HG03442 (cell line): ENCODE results near the gene SH3RF3.
A peak's percentile ranks its signal among the peaks of the same experiment; 100 is the strongest.

ENCODE experiments used
- ATAC-seq: cut with Tn5 transposase; IDR thresholded peaks from one replicate; pipeline ENCODE4 v1.9.1; 2021; ENCODE audit warnings: mild to moderate bottlenecking, moderate library complexity; ENCODE audit not compliant: unreplicated experiment

SH3RF3 gene

GRCh38 chr2:109510136-109511028 is 381.4 kb downstream of the SH3RF3 start:
- no peak for ATAC-seq

- ATAC-seq: no peak
These were observed 382.2 kb downstream of the SH3RF3 start for GRCh38 chr2:109511168-109511567.

- ATAC-seq: no peak
These were observed 383.1 kb downstream of the SH3RF3 start for GRCh38 chr2:109512076-109512475.

- no peak for ATAC-seq
These were observed 384.2 kb downstream of the SH3RF3 start for GRCh38 chr2:109513230-109513629.

- peak; percentile 71 for ATAC-seq
These were observed 385.0 kb downstream of the SH3RF3 start for GRCh38 chr2:109513749-109514588.

DNA sequence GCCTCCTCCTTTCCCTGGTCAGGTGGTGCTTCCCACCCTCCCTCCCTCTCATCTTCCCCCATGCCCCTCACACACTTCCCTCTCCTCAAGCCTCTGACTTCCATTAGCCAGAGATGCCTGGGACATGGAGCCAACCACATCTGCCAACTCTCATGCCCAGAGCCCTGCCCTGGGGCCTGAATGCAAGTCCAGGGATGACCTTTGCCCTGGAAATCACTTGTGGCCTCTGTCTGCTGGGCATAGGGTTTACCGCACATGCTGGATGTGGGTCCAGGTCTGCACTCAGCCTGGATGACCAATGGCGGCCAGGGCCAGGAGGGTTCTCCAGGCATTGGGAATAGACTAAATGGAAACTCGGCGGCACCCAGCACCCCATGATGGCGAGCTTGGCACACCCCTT is 385.9 kb downstream of the SH3RF3 start:
- no peak for ATAC-seq

DNA sequence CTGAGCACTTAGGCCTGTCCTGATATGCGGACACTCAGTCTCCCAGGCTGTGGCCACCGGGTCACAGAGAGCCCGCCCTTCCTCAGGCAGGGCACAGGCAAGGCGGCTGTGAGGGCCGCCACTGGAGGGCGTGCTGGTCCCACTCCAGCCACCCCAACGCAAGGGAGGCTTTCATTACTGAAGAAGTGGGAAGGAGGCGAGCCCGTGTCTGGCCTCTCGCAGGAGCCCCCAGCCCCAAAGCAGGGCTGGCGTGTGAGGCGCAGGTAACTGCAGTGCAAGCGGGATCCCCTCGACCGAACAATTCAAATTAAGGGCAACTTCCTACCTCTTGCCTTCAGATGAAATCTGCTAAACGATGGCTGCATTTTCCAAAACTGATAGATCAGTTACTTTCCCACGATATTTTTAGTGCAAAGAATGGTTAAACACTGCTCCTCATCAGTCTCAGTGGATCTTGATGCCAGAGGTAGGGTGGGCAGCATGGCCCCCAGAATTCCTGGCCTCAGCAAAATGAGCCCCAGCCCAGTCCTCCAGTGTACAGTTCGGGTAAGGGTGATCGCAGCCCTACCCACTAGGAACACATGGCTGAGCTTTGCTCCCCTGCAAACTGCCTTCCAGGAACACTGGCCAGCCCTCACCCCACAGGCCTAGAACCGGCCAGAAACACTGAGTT is 387.6 kb downstream of the SH3RF3 start:
- ATAC-seq: no peak

GRCh38 chr2:109517118-109517889 is 388.3 kb downstream of the SH3RF3 start:
- no peak for ATAC-seq

DNA sequence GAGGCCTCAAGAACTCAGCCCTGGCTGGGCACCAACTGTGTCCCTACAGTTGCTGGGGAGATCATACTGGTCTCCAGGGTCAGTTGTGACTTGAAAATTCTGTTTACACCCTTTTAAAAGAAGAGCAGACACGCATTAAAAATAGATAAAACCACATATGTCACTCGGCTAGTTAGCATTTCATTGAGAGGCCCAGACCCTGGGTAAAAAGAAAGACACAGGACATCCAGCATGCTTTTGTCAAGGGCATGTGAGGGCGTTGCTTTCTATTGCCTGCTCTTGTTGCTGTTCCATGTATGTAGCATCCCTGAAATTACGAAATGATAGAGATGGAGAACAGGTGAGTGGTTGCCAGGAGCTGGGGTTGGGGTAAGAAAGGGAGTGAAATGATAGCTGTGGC is 390.5 kb downstream of the SH3RF3 start:
- no peak for ATAC-seq

DNA sequence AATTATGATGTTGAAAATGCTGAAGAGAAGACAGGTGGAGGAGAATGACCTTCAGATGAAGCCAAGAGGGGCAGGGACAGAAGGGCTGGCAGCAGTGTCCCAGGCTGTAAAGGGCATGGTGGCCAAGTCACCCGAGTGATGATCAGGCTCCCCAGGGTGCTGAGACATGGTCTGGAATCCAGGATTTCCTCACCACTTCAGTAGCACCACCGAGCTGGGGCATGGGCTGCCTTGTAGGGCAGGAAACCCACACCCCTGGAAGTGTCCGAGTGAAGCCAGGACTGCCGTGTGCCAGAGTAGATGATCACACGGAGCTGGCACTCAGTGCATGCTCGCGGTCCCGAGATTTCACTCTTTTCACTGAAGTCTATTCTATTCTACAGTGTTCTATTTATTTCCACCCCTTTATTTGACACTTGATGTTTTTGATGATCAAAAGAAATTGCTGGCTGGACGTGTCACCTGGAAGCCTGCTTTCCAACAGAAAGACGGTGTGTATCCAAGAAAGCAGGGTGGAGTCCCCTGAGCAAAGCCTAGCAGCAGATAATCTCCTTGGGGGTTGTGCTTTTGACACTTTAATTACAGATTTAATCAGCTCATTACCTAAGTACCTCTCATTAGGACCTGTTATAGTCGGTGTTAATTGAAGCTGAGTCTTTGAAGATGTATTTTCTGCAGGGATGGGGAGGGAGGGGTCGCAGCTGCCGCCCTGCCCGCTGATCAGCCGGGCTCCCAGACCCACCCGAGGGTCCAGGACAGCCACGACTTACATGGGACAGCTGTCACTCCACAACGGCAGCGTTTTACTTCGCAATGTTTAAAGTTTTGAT is 392.4 kb downstream of the SH3RF3 start:
- ATAC-seq: no peak

DNA sequence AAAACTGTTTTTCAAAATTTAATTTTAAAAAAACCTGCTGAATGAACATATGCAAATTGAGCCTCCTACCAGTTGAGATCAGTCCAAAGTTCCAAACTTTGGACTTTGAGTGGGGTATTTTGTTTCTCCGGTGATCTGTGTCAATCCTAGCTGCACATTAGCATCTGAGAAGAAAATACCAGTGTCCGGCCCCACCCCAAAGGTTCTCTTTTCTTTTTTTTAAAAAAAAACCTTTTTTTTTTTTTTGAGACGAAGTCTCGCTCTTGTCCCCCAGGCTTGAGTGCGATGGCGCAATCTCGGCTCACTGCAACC is 393.0 kb downstream of the SH3RF3 start:
- no peak for ATAC-seq

DNA sequence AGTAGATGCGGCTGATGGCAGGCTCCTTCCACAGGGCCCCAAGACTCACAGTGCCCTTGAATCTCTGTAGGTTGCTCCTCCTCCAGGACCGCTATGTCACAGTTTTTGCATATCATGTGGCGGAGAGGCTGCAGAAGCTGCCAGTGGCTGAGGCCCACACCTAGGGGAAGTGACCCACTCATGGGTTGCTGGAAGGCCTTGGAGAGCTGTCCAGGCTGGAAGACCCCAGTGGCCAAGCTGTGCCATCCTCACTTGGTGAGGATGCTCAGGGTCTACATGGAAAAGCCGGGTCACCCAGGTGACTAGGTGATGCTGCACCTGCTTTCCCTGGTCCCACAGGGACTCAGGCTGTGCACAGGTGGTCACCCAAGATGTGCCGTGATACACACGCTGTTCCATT is 394.1 kb downstream of the SH3RF3 start:
- ATAC-seq: no peak

GRCh38 chr2:109523536-109524361 is 394.7 kb downstream of the SH3RF3 start:
- no peak for ATAC-seq

- no peak for ATAC-seq
These were observed 396.8 kb downstream of the SH3RF3 start for GRCh38 chr2:109525836-109526235.

- no peak for ATAC-seq
These were observed 397.5 kb downstream of the SH3RF3 start for GRCh38 chr2:109526442-109526970.

GRCh38 chr2:109527079-109527478 is 398.1 kb downstream of the SH3RF3 start:
- no peak for ATAC-seq

GRCh38 chr2:109527846-109528705 is 399.1 kb downstream of the SH3RF3 start:
- ATAC-seq: no peak
